WERI-Rb-1 (cell line): ENCODE results near the gene TP53I13.

ENCODE experiments used
- DNase-seq: peaks from one replicate; pipeline ENCODE4 v3.0.0-alpha.2; 2020
- H3K27ac ChIP-seq: fragments of 250-450 bp; sonication (Bioruptor Pico); 2 replicates; pipeline ENCODE4 v1.5.1; 2020; ENCODE audit warnings: mild to moderate bottlenecking, moderate library complexity
- H3K27me3 ChIP-seq: fragments of 250-450 bp; sonication (Bioruptor Pico); 2 replicates; pipeline ENCODE4 v1.5.1; 2021; ENCODE audit warnings: mild to moderate bottlenecking, low read depth, moderate library complexity; ENCODE audit not compliant: insufficient read depth, severe bottlenecking
- H3K36me3 ChIP-seq: fragments of 250-450 bp; sonication (Bioruptor Pico); 2 replicates; pipeline ENCODE4 v1.5.1; 2020; ENCODE audit warnings: mild to moderate bottlenecking, moderate library complexity
- H3K4me3 ChIP-seq: 2 replicates; pipeline ENCODE4 v1.5.1; 2011; ENCODE audit warnings: low read depth, mild to moderate bottlenecking, control low read depth, low read length
- H3K9me3 ChIP-seq: fragments of 250-450 bp; sonication (Bioruptor Pico); 2 replicates; pipeline ENCODE4 v1.5.1; 2021; ENCODE audit warnings: mild to moderate bottlenecking, moderate library complexity; ENCODE audit not compliant: severe bottlenecking
- TF ChIP-seq, protein P1 (sequence below): IDR thresholded peaks from 2 replicates; pipeline ENCODE4 v1.5.1; 2011; ENCODE audit warnings: low read depth, mild to moderate bottlenecking, control low read depth, inconsistent platforms, low read length

The TP53I13 gene

DNA sequence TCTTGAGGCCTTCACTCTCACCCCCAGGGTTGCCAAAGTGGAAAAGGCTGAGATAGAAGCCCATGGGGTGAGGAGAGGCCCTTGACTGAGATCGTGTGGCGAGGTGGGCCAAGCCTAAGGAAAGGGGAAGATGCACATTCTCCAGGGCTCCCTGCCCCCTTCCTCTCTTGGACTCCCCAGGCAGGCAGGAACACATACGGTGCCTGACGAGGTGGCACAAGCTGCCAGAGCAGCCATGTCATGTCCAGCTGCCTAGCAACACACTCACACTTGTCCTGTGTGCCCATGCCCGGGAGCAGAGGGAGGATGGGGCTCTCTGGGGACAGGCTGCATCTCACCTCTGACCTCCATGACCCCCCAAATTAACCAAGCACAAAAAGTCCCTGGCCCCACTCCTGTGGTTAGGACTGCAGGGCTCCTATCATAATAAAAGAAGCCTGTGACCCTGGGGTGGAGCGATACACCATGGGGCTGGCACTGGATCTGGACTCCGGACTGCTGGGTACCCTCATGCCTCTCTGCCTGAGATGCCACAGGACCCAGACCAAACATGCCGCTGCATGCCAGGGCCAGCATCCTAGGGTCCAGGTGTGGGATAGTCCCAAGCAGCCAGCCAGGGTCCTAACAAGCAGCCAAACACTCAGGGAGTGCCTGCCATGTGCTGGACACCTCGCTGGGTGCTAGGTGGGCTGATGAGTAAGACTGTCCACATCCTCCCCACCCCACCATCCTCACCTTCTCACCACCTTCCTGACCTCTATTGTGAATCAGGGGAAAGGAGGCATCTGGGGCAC lies 18.4 kb downstream of the TP53I13 start:
- H3K36me3 ChIP-seq: peaks cover 17% of the 10 kb centered on the region
- H3K9me3 ChIP-seq: no peaks in the 10 kb centered on the region
- H3K27ac ChIP-seq: no peak overlapping the region
- H3K27me3 ChIP-seq: no peaks in the 10 kb centered on the region
- TF ChIP-seq, protein P1, sequence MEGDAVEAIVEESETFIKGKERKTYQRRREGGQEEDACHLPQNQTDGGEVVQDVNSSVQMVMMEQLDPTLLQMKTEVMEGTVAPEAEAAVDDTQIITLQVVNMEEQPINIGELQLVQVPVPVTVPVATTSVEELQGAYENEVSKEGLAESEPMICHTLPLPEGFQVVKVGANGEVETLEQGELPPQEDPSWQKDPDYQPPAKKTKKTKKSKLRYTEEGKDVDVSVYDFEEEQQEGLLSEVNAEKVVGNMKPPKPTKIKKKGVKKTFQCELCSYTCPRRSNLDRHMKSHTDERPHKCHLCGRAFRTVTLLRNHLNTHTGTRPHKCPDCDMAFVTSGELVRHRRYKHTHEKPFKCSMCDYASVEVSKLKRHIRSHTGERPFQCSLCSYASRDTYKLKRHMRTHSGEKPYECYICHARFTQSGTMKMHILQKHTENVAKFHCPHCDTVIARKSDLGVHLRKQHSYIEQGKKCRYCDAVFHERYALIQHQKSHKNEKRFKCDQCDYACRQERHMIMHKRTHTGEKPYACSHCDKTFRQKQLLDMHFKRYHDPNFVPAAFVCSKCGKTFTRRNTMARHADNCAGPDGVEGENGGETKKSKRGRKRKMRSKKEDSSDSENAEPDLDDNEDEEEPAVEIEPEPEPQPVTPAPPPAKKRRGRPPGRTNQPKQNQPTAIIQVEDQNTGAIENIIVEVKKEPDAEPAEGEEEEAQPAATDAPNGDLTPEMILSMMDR: no peak
- no peak for DNase-seq
- no peak overlapping the region for H3K4me3 ChIP-seq

DNA sequence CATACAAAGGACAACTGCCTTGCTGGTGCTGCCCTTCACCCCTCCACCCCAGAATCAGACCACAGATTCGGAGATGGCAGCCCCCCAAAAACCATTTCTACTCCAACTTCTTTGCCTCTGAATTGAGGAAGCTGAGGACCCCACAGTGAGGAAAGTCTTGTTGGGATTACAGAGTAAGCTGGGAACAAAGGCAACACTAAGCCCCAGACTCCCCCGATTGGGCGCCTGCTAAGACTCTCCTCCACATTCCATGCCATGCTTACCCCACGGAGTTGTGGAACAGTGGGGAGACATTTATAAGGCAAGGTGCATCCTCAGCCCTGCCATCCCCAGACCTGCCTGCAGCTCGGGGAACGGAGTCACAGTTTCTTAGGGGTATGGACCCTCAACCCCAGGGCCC lies 19.1 kb downstream of the TP53I13 start:
- Histone ChIP-seq H3K4me3 (no peak overlapping the region), H3K27ac (no peak overlapping the region)

DNA sequence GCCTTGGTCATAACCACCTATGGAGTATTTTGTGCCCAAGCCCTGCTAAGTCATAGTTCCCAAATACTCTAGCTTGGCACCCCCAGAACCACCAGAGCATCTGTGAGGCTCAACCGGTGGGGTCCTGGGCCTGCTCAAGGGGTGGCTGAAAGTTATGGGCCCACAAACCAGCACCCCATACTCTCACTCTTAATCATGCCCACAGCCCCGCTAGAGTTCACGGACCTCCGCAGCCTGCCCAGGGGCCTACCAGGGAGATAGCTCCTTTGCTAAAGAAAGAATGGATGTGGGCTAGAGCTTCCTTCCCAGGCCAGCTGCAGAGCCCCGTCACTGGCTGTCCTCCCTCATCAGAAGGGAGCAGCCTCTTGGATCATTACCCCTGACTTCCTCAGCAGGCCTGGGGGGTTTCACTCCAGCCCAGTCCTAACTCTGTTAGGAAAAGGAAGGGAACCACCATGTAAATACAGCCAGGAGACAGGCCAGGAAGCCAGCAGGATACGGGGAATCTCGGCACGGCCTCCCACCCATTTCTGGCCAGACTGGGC lies 19.6 kb downstream of the TP53I13 start:
- no peaks in the 10 kb centered on the region for H3K27me3 ChIP-seq
- DNase-seq: no peak
- H3K36me3 ChIP-seq: peaks cover 4% of the 10 kb centered on the region
- no peaks in the 10 kb centered on the region for H3K9me3 ChIP-seq
- peak overlapping the region; percentile 59 for H3K4me3 ChIP-seq
- no peak overlapping the region for H3K27ac ChIP-seq
- TF ChIP-seq, protein P1: no peak

More for the DNA sequence above, 19.1 kb downstream of the TP53I13 start:
- Histone ChIP-seq H3K27me3 (no peaks in the 10 kb centered on the region), H3K9me3 (no peaks in the 10 kb centered on the region), H3K36me3 (peaks cover 9% of the 10 kb centered on the region)
- TF ChIP-seq, protein P1: no peak
- DNase-seq: no peak

DNA sequence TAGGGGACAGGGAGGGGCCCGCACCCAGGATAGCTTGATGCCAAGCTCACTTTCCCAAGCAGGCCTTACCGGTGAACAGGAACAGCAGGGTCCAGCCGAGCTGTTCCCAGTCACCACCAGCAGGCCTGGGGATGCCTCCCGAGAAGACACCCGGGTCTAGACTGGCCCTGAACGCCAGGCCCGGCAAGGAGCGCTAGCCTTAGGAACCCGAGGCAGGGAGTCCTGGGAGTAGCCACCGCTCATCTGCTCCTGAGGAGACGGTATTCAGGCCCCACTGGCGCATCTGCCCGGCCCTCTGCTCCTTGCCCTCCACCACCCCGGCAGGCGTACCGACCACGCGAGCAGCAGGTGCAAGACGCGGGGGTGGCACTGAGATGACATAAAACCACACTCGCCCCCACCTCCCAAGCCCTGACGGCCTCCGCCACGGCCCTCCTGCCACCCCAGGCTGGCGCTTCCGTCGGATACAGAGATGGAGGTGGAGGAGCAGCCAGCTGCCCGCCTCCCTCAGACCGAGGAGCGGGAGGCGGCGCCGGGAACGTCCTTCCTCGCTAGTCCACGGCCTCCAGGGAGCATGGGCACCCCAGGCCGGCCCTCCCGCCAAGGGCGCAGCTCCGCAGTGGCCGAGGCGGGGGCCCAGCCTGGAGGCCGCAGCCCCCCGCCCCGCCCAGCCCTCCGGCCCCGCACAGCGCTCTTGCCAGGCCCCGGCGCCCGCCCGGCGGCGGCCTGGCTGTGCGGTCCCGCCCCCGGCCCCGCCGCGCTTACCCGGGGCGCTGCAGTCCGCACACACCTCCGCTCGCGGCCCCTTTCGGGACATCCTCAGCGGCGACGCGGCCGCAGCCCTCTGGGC lies 20.3 kb downstream of the TP53I13 start:
- H3K27ac ChIP-seq: peak overlapping the region; percentile 51
- TF ChIP-seq, protein P1: no peak
- DNase-seq: no peak

DNA sequence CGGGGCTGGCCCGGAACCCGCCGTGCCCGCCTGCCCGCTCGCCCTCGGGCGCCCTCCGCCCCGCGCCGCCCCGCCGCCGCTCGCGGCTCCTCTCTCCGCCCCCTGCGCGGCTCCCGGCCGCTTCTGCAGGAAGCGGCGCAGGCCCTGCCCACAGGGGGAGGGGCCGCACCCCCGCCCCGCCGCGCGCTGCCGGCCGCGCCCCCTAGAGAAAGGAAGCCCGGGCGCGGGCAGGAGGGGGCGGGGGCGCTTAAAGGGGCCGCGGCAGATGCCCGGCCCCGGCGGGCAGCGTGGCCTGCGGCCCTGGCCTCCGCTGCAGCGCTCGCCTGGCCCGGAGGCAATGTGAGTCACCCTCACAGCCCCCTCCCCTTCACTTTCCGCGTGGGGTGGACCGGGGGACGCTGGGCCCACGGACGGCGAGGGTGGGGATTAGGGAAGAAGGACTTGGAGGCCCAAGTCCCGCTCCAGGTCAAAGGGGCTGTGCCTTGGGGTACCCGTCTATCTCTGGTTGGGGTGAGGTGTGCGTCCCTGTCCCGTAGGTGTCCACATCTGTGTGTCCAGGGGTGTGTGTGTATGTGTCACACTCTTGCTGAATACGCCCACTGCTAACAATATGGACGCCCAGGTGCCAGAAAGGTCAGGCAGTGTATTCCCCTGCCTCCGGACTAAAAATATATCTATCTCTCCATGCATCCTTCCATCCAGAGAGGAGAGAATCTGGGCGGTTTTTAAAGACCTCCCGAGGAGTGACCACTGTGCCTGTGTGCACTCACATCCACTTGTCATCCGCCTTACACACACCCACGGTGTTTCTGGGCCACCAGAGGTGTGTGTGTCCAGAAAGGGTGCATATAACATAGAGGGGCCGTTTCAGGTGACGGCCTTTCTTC lies 21.3 kb downstream of the TP53I13 start, which contains the start of gene GIT1:
Gene GIT1 (minus strand): TSS at position 125 of the 887 bp plus-strand sequence. CDS start 270 bp downstream, outside the sequence.
- H3K9me3 ChIP-seq: no peaks in the 10 kb centered on the region
- TF ChIP-seq, protein P1: no peak
- no peaks in the 10 kb centered on the region for H3K27me3 ChIP-seq
- DNase-seq: peak; percentile 84
- peak within 1 kb of the TSS; percentile 94 for H3K27ac ChIP-seq
- no peaks in the 10 kb centered on the region for H3K36me3 ChIP-seq
- H3K4me3 ChIP-seq: peak within 1 kb of the TSS; percentile 67

More for the DNA sequence above, 20.3 kb downstream of the TP53I13 start:
- no peaks in the 10 kb centered on the region for H3K9me3 ChIP-seq
- H3K4me3 ChIP-seq: peak overlapping the region; percentile 59
- H3K27me3 ChIP-seq: no peaks in the 10 kb centered on the region
- no peaks in the 10 kb centered on the region for H3K36me3 ChIP-seq
